SK-N-SH treated with all-trans-retinoic acid at 6 μM for 48 hours (cell line): Measurements from ENCODE around the gene PLCB1.

Experiments used
- ATAC-seq: fragments of 200-7000 bp; cut with Tn5 transposase; 3 replicates; pipeline ENCODE4 v1.9.1; 2020; ENCODE audit warnings: mild to moderate bottlenecking, moderate library complexity
- ARNTL ChIP-seq: fragments of 450-650 bp; formaldehyde crosslinking; IDR thresholded peaks from 2 replicates; pipeline ENCODE4 v1.5.0; 2020; ENCODE audit warnings: low read depth, mild to moderate bottlenecking, moderate library complexity, borderline replicate concordance
- BACH2 ChIP-seq: fragments of 250-450 bp; sonication (Bioruptor Pico); IDR thresholded peaks from 2 replicates; pipeline ENCODE4 v1.9.0; 2021; ENCODE audit warnings: mild to moderate bottlenecking, borderline replicate concordance
- CSDC2 ChIP-seq: fragments of 250-450 bp; sonication (Bioruptor Pico); IDR thresholded peaks from 2 replicates; pipeline ENCODE4 v1.5.0; 2020; ENCODE audit warnings: mild to moderate bottlenecking, moderate library complexity
- CSRNP3 ChIP-seq: fragments of 250-450 bp; sonication (Bioruptor Pico); IDR thresholded peaks from 2 replicates; pipeline ENCODE4 v1.5.1; 2021; ENCODE audit warnings: mild to moderate bottlenecking, moderate library complexity
- ESRRG ChIP-seq: fragments of 250-450 bp; sonication (Bioruptor Pico); IDR thresholded peaks from 2 replicates; pipeline ENCODE4 v1.6.1; 2021; ENCODE audit warnings: mild to moderate bottlenecking
- GLIS3 ChIP-seq: fragments of 250-450 bp; sonication (Bioruptor Pico); IDR thresholded peaks from 2 replicates; pipeline ENCODE4 v1.5.0; 2020; ENCODE audit warnings: mild to moderate bottlenecking, moderate library complexity
- OSR1 ChIP-seq: fragments of 250-450 bp; sonication (Bioruptor Pico); IDR thresholded peaks from 2 replicates; pipeline ENCODE4 v1.8.0; 2022; ENCODE audit warnings: moderate library complexity, mild to moderate bottlenecking, inconsistent platforms
- SNAI2 ChIP-seq: fragments of 250-450 bp; sonication (Bioruptor Pico); IDR thresholded peaks from 2 replicates; pipeline ENCODE4 v1.5.0; 2020; ENCODE audit warnings: mild to moderate bottlenecking, moderate library complexity
- TCF4 ChIP-seq: fragments of 250-450 bp; sonication (Bioruptor Pico); IDR thresholded peaks from 2 replicates; pipeline ENCODE4 v1.8.0; 2021; ENCODE audit warnings: mild to moderate bottlenecking, moderate library complexity, borderline replicate concordance
- TOX ChIP-seq: fragments of 250-450 bp; sonication (Bioruptor Pico); IDR thresholded peaks from 2 replicates; pipeline ENCODE4 v1.8.0; 2021; ENCODE audit warnings: mild to moderate bottlenecking, moderate library complexity, borderline replicate concordance
- ZFP3 ChIP-seq: fragments of 250-450 bp; sonication (Bioruptor Pico); IDR thresholded peaks from 2 replicates; pipeline ENCODE4 v1.5.0; 2020; ENCODE audit warnings: mild to moderate bottlenecking, moderate library complexity
- ZNF565 ChIP-seq: fragments of 450-650 bp; formaldehyde crosslinking; conservative IDR thresholded peaks from 2 replicates; pipeline ENCODE4 v1.5.0; 2020; ENCODE audit warnings: low read depth, mild to moderate bottlenecking, moderate library complexity
- ZNF70 ChIP-seq: fragments of 450-650 bp; formaldehyde crosslinking; IDR thresholded peaks from 2 replicates; pipeline ENCODE4 v1.5.0; 2020; ENCODE audit warnings: mild to moderate bottlenecking, moderate library complexity
- ZNF8 ChIP-seq: fragments of 450-650 bp; formaldehyde crosslinking; IDR thresholded peaks from 2 replicates; pipeline ENCODE4 v1.5.0; 2020; ENCODE audit warnings: mild to moderate bottlenecking, moderate library complexity
- TF ChIP-seq, protein P1 (sequence below): fragments of 250-450 bp; sonication (Bioruptor Pico); IDR thresholded peaks from 2 replicates; pipeline ENCODE4 v1.5.0; 2020; ENCODE audit warnings: mild to moderate bottlenecking, moderate library complexity
- TF ChIP-seq, protein P2 (sequence below): fragments of 250-450 bp; sonication (Bioruptor Pico); IDR thresholded peaks from 2 replicates; pipeline ENCODE4 v1.8.0; 2021; ENCODE audit warnings: low read depth, mild to moderate bottlenecking, moderate library complexity, borderline replicate concordance
- TF ChIP-seq, protein P3 (sequence below): fragments of 250-450 bp; sonication (Bioruptor Pico); IDR thresholded peaks from 2 replicates; pipeline ENCODE4 v1.5.1; 2020; ENCODE audit warnings: low read depth, mild to moderate bottlenecking, moderate library complexity

PLCB1 gene

DNA sequence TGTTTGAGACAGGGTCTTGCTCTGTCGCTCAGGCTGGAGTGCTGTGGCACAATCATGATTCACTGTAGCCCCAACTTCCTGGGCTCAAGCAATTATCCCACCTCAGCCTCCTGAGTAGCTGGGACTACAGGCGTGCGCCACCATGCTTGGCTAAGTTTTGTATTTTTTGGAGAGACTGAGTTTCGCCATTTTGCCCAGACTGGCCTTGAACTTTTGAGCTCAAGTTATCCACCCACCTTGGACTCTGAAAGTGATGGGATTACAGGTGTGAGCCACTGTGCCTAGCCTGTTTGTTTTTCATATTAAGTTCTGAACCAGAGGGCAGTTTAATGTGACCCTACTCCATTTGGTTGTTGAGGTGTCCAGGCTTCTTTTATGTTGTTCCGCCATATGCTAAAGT, 194.8 kb downstream of the PLCB1 start (continued):
- TF ChIP-seq, protein P1, sequence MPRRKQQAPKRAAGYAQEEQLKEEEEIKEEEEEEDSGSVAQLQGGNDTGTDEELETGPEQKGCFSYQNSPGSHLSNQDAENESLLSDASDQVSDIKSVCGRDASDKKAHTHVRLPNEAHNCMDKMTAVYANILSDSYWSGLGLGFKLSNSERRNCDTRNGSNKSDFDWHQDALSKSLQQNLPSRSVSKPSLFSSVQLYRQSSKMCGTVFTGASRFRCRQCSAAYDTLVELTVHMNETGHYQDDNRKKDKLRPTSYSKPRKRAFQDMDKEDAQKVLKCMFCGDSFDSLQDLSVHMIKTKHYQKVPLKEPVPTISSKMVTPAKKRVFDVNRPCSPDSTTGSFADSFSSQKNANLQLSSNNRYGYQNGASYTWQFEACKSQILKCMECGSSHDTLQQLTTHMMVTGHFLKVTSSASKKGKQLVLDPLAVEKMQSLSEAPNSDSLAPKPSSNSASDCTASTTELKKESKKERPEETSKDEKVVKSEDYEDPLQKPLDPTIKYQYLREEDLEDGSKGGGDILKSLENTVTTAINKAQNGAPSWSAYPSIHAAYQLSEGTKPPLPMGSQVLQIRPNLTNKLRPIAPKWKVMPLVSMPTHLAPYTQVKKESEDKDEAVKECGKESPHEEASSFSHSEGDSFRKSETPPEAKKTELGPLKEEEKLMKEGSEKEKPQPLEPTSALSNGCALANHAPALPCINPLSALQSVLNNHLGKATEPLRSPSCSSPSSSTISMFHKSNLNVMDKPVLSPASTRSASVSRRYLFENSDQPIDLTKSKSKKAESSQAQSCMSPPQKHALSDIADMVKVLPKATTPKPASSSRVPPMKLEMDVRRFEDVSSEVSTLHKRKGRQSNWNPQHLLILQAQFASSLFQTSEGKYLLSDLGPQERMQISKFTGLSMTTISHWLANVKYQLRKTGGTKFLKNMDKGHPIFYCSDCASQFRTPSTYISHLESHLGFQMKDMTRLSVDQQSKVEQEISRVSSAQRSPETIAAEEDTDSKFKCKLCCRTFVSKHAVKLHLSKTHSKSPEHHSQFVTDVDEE (CRISPR knock-in tag): no peak

DNA sequence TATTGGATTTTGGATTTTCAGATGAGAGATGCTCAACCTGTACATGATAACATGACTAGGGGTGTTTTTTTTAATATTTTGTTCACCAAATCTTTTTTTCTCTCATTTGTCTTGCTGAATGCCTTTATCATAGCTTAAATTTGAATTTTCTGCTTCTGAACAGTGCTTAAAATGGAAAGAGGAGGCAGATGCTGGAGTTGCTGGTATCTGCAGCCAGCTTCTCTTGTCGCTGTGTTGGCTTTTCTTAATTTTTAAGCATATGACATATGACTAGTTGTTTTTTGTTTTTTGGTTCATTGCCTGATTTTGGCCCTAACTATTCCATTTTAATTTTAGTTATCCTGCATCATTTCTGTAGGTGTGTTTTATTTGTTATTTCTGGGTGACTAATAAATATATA, 196.1 kb downstream of the PLCB1 start:
- no peak for TF ChIP-seq GLIS3 (CRISPR knock-in tag)
- TF ChIP-seq SNAI2 (CRISPR knock-in tag): no peak
- TF ChIP-seq, protein P2, sequence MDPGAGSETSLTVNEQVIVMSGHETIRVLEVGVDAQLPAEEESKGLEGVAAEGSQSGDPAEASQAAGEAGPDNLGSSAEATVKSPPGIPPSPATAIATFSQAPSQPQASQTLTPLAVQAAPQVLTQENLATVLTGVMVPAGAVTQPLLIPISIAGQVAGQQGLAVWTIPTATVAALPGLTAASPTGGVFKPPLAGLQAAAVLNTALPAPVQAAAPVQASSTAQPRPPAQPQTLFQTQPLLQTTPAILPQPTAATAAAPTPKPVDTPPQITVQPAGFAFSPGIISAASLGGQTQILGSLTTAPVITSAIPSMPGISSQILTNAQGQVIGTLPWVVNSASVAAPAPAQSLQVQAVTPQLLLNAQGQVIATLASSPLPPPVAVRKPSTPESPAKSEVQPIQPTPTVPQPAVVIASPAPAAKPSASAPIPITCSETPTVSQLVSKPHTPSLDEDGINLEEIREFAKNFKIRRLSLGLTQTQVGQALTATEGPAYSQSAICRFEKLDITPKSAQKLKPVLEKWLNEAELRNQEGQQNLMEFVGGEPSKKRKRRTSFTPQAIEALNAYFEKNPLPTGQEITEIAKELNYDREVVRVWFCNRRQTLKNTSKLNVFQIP (CRISPR knock-in tag): no peak
- TF ChIP-seq, protein P3, sequence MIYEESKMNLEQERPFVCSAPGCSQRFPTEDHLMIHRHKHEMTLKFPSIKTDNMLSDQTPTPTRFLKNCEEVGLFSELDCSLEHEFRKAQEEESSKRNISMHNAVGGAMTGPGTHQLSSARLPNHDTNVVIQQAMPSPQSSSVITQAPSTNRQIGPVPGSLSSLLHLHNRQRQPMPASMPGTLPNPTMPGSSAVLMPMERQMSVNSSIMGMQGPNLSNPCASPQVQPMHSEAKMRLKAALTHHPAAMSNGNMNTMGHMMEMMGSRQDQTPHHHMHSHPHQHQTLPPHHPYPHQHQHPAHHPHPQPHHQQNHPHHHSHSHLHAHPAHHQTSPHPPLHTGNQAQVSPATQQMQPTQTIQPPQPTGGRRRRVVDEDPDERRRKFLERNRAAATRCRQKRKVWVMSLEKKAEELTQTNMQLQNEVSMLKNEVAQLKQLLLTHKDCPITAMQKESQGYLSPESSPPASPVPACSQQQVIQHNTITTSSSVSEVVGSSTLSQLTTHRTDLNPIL (CRISPR knock-in tag): no peak
- TF ChIP-seq BACH2 (CRISPR knock-in tag): no peak
- TF ChIP-seq ARNTL (CRISPR knock-in tag): no peak
- no peak for TF ChIP-seq ZNF565 (CRISPR knock-in tag)
- no peak for TF ChIP-seq TCF4 (CRISPR knock-in tag)
- TF ChIP-seq OSR1: no peak
- TF ChIP-seq ZFP3: no peak
- no peak for TF ChIP-seq ESRRG (CRISPR knock-in tag)
- TF ChIP-seq, protein P1 (CRISPR knock-in tag): no peak
- no peak for ATAC-seq

- ATAC-seq: no peak; the same call in 2 of the 3 replicates
- no peak for TF ChIP-seq CSRNP3 (CRISPR knock-in tag)
- no peak for TF ChIP-seq ESRRG (CRISPR knock-in tag)
- TF ChIP-seq ZFP3: no peak
- no peak for TF ChIP-seq TCF4 (CRISPR knock-in tag)
- TF ChIP-seq ZNF8 (CRISPR knock-in tag): no peak
- no peak for TF ChIP-seq ZNF565 (CRISPR knock-in tag)
- no peak for TF ChIP-seq CSDC2 (CRISPR knock-in tag)
- TF ChIP-seq ZNF70 (CRISPR knock-in tag): no peak
- TF ChIP-seq, protein P1 (CRISPR knock-in tag): no peak
- TF ChIP-seq, protein P2 (CRISPR knock-in tag): no peak
- TF ChIP-seq TOX (CRISPR knock-in tag): no peak
These were observed 198.3 kb downstream of the PLCB1 start for GRCh38 chr20:8330319-8330784.
